Fibroblast of the aortic adventitia (primary cell): ENCODE results near the gene SASH1. TPM values are rescaled to one million over a fixed set of nuclear protein-coding genes. Genes with fewer than 3 reads are reported as not detected.

Source experiments
- DNase-seq: peaks from one replicate; pipeline ENCODE4 v3.0.0-alpha.2; 2010; ENCODE audit warnings: low read depth
- H3K4me3 ChIP-seq: 2 replicates; pipeline ENCODE4 v1.5.1; 2011; ENCODE audit warnings: low read depth, mild to moderate bottlenecking, control low read depth, low read length, moderate library complexity
- CTCF ChIP-seq: IDR thresholded peaks from 2 replicates; pipeline ENCODE4 v1.5.1; 2011; ENCODE audit warnings: mild to moderate bottlenecking, low read length, control low read depth, inconsistent platforms; ENCODE audit not compliant: insufficient read depth
- total RNA-seq: library from RNA; depleted of rRNA; stranded (reverse); fragments of >200 nt; gene quantifications from 2 replicates; pipeline ENCODE4 v1.2.3, GENCODE V29; 2012; ENCODE audit warnings: low replicate concordance

Gene SASH1
- total RNA-seq, 1 donor = 59.5 TPM

- TF ChIP-seq CTCF = no peak
- peak; percentile 89 for DNase-seq
- peak overlapping the region; percentile 44 for H3K4me3 ChIP-seq
Measured at GRCh38 chr6:148530394-148530953, 187.8 kb downstream of the SASH1 start.

- DNase-seq = peak; percentile 57
- no peak for TF ChIP-seq CTCF
- no peak overlapping the region for H3K4me3 ChIP-seq
Measured at GRCh38 chr6:148530976-148531375, 188.3 kb downstream of the SASH1 start.

DNA sequence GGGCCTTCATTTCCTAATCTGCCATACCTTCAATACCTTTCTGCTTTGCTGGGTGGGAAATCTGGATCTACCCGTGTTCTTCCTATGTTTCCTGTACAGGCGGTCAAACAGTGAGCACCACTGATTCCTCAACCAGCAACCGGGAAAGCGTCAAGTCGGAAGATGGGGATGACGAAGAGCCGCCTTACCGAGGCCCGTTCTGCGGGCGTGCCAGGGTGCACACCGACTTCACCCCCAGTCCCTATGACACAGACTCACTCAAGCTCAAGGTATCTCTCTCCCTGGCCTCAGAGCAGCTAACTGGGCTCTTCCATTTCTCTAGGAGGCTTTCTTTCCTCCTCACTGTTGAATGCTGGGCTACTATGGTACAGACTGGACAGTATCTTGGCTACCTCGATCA is 190.1 kb downstream of the SASH1 start:
- no peak overlapping the region for H3K4me3 ChIP-seq
- no peak for DNase-seq
- TF ChIP-seq CTCF = no peak

DNA sequence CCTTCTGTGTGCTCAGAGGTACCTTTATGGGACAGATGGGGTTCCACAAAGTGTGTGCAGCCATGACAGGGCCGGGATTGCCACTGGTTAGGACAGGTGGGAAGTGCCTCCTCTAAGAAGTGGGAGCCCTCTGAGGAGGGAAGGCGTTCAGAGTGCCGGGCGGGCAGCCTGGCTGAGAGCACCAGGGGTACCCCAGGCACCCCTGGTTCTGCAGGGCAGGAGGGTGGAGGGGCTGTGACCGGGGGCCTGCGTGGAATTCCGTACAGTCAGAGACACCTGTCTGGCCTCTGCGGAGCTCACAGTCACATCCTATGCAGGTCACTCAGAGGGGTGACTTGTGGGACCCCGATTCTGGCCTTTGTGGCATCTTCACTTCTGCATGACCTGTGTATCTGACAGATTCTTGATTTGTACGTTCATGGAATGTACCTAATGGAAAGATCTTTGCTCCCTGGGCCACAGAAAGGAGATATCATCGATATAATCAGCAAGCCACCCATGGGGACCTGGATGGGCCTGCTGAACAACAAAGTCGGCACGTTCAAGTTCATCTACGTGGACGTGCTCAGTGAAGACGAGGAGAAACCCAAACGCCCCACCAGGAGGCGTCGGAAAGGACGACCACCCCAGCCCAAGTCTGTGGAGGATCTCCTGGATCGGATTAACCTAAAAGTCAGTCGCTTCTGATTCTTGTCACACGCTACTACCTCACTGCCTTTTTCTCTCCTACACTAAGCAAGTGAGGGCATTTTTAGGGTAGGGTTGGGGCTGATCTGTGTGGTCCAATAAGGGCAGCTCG is 190.9 kb downstream of the SASH1 start:
- no peak for DNase-seq
- TF ChIP-seq CTCF = no peak
- no peak overlapping the region for H3K4me3 ChIP-seq

GRCh38 chr6:148534871-148535270 is 192.2 kb downstream of the SASH1 start:
- H3K4me3 ChIP-seq = no peak overlapping the region
- TF ChIP-seq CTCF = no peak
- DNase-seq = no peak

GRCh38 chr6:148535381-148535780 is 192.7 kb downstream of the SASH1 start:
- no peak for DNase-seq
- H3K4me3 ChIP-seq = no peak overlapping the region
- TF ChIP-seq CTCF = no peak
